Astrocyte (in vitro differentiated cells and primary cell): ENCODE results near the gene GNAI3. TPM values are rescaled to one million over a fixed set of nuclear protein-coding genes. Genes with fewer than 3 reads are reported as not detected.
A peak's percentile ranks its signal among the peaks of the same experiment; 100 is the strongest.

Experiments used
- DNase-seq: peaks from one replicate; pipeline ENCODE4 v3.0.0-alpha.2; 2010; ENCODE audit warnings: low read depth
- FAIRE-seq: peaks from 2 replicates; lab custom pipeline; 2011; peaks lifted over from hg19 to GRCh38; lab: Jason Lieb, UNC
- H2AFZ ChIP-seq: 2 replicates; pipeline ENCODE4 v1.6.0; 2012; ENCODE audit warnings: low read depth, low read length, inconsistent platforms
- H3K27ac ChIP-seq: 2 replicates; pipeline ENCODE4 v1.5.1; 2011; ENCODE audit warnings: low read depth, low read length, inconsistent platforms
- H3K27me3 ChIP-seq: 2 replicates; pipeline ENCODE4 v1.6.0; 2011; ENCODE audit warnings: low read length, inconsistent platforms; ENCODE audit not compliant: insufficient read depth
- H3K36me3 ChIP-seq: 2 replicates; pipeline ENCODE4 v1.5.1; 2011; ENCODE audit warnings: low read length, inconsistent platforms; ENCODE audit not compliant: insufficient read depth
- H3K4me1 ChIP-seq: 2 replicates; pipeline ENCODE4 v1.5.1; 2011; ENCODE audit warnings: low read length, inconsistent platforms; ENCODE audit not compliant: insufficient read depth
- H3K4me2 ChIP-seq: 2 replicates; pipeline ENCODE4 v1.6.0; 2012; ENCODE audit warnings: low read length, inconsistent platforms
- H3K4me3 ChIP-seq: 2 replicates; pipeline ENCODE4 v1.5.1; 2011; ENCODE audit warnings: low read depth, mild to moderate bottlenecking, low read length, inconsistent platforms; ENCODE audit not compliant: insufficient read depth
- H3K79me2 ChIP-seq: 2 replicates; pipeline ENCODE4 v1.6.0; 2012; ENCODE audit warnings: mild to moderate bottlenecking, low read length, inconsistent platforms; ENCODE audit not compliant: insufficient read depth
- H3K9ac ChIP-seq: 2 replicates; pipeline ENCODE4 v1.6.0; 2012; ENCODE audit warnings: mild to moderate bottlenecking, low read length, inconsistent platforms
- H3K9me3 ChIP-seq: 2 replicates; pipeline ENCODE4 v1.5.1; 2012; ENCODE audit warnings: low read depth, mild to moderate bottlenecking, low read length, inconsistent platforms; ENCODE audit not compliant: insufficient read depth
- H4K20me1 ChIP-seq: 2 replicates; pipeline ENCODE4 v1.6.0; 2012; ENCODE audit warnings: low read length, inconsistent platforms; ENCODE audit not compliant: insufficient read depth
- H3K27ac Mint-ChIP-seq: one replicate; pipeline ENCODE4 v1.8.0; 2021; ENCODE audit warnings: mild to moderate bottlenecking, mixed read lengths; ENCODE audit not compliant: unreplicated experiment
- H3K27me3 Mint-ChIP-seq: one replicate; pipeline ENCODE4 v1.8.0; 2021; ENCODE audit warnings: low read depth, mixed read lengths; ENCODE audit not compliant: unreplicated experiment
- H3K36me3 Mint-ChIP-seq: one replicate; pipeline ENCODE4 v1.8.0; 2021; ENCODE audit warnings: low read depth, mixed read lengths; ENCODE audit not compliant: unreplicated experiment
- H3K4me1 Mint-ChIP-seq: one replicate; pipeline ENCODE4 v1.8.0; 2021; ENCODE audit warnings: low read depth, mixed read lengths; ENCODE audit not compliant: unreplicated experiment
- H3K4me3 Mint-ChIP-seq: one replicate; pipeline ENCODE4 v1.8.0; 2021; ENCODE audit warnings: mild to moderate bottlenecking, moderate library complexity, mixed read lengths; ENCODE audit not compliant: unreplicated experiment
- H3K9me3 Mint-ChIP-seq: one replicate; pipeline ENCODE4 v1.8.0; 2021; ENCODE audit warnings: mild to moderate bottlenecking, mixed read lengths; ENCODE audit not compliant: unreplicated experiment
- CTCF ChIP-seq: IDR thresholded peaks from 2 replicates; pipeline ENCODE4 v1.5.1; 2011; ENCODE audit warnings: low read depth, mild to moderate bottlenecking, inconsistent platforms, low read length, moderate library complexity; ENCODE audit not compliant: insufficient read depth
- EZH2 ChIP-seq: IDR thresholded peaks from 2 replicates; pipeline ENCODE4 v1.6.1; 2012; ENCODE audit warnings: mild to moderate bottlenecking, low read length, inconsistent platforms; ENCODE audit not compliant: insufficient read depth
- total RNA-seq: library from RNA; stranded (reverse); gene quantifications from 2 replicates; pipeline ENCODE4 v1.2.1, GENCODE V29; 2021

GNAI3 gene
- total RNA-seq, 1 donor from 2014 or later = 16.1 TPM

DNA sequence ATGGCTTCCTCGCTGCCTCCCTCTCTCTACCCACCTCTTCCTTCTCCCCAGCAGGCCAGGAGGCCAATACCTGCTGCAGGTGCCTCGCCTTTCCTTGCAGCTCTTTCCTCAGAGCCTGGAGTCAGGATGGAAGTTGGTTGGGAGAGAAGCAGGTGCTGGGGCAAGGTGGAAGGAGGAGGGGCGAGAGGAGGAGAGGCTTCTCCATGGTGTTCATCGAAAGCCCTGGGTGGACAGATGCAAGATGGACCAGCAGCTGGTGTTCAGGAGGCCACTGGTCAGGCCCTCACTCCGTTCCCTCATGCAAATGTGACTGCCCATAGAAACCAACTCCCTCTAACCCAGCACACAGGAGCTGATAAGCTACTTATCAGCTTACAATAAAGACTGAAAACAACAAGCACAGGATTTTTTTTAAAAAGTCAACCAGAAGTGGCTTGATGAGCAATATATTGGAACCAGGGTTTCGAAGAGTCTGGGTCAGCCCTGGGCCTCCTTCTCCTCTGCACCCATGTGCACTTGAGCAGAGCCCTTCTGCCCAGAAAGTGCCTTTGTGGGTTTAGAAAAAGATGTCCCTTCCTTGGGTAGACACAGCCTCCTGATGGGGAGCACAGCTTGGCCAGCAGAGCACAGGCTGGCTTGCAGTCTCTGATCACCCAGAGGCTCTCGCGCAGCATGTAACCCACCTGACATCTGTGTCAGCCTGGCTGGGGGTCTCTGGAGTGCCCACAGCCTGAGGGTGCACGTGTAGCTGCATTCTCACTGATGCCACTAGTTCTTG, 90.8 kb downstream of the GNAI3 start:
- H3K4me1 Mint-ChIP-seq = peaks cover 11% of the 10 kb centered on the region
- Histone ChIP-seq H3K9me3 (no peaks in the 10 kb centered on the region), H3K4me1 (peaks cover 12% of the 10 kb centered on the region), H3K27ac (no peak overlapping the region), H3K79me2 (no peaks in the 10 kb centered on the region), H3K4me2 (no peak overlapping the region), H3K27me3 (no peaks in the 10 kb centered on the region), H4K20me1 (no peaks in the 10 kb centered on the region), H2AFZ (no peak overlapping the region), H3K4me3 (no peak overlapping the region), H3K9ac (no peak overlapping the region), H3K36me3 (no peaks in the 10 kb centered on the region)
- no peaks in the 10 kb centered on the region for H3K36me3 Mint-ChIP-seq
- peaks cover 17% of the 10 kb centered on the region for H3K27me3 Mint-ChIP-seq
- TF ChIP-seq CTCF (no peak), EZH2 (no peak)
- H3K27ac Mint-ChIP-seq = no peak overlapping the region
- FAIRE-seq (no peak), DNase-seq (no peak)
- no peak overlapping the region for H3K4me3 Mint-ChIP-seq
- no peaks in the 10 kb centered on the region for H3K9me3 Mint-ChIP-seq

DNA sequence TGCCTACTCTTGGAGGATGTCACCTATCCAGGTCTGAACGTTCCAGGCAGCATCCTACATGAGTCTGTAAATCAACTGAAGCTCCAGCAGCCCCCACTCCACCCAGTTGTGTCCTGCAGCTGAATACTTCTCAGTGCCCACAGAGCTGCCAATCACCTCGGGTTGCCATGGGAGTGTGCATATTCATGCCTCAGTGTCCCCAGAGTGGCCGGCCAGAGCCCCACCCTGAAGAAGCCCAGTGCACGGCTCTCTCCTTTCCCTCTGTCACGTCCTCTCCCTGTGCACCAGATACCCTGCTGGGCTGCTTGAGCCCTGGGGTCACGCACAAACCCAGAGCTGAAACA, 91.4 kb downstream of the GNAI3 start:
- Histone ChIP-seq H3K27me3 (no peaks in the 10 kb centered on the region), H3K9ac (no peak overlapping the region), H3K27ac (no peak overlapping the region), H4K20me1 (no peaks in the 10 kb centered on the region), H3K79me2 (no peaks in the 10 kb centered on the region), H2AFZ (no peak overlapping the region), H3K4me3 (no peak overlapping the region), H3K4me2 (no peak overlapping the region), H3K4me1 (peaks cover 12% of the 10 kb centered on the region), H3K36me3 (no peaks in the 10 kb centered on the region), H3K9me3 (no peaks in the 10 kb centered on the region)
- FAIRE-seq (no peak), DNase-seq (no peak)
- no peaks in the 10 kb centered on the region for H3K9me3 Mint-ChIP-seq
- H3K36me3 Mint-ChIP-seq = no peaks in the 10 kb centered on the region
- TF ChIP-seq EZH2 = no peak
- no peak for TF ChIP-seq CTCF
- peaks cover 17% of the 10 kb centered on the region for H3K27me3 Mint-ChIP-seq
- peaks cover 11% of the 10 kb centered on the region for H3K4me1 Mint-ChIP-seq
- H3K4me3 Mint-ChIP-seq = no peak overlapping the region
- no peak overlapping the region for H3K27ac Mint-ChIP-seq

GRCh38 chr1:109640285-109640865, 92.0 kb downstream of the GNAI3 start:
- H3K36me3 Mint-ChIP-seq = no peaks in the 10 kb centered on the region
- H3K4me3 Mint-ChIP-seq = no peak overlapping the region
- peaks cover 12% of the 10 kb centered on the region for H3K4me1 ChIP-seq
- no peaks in the 10 kb centered on the region for H3K27me3 ChIP-seq
- DNase-seq (no peak), FAIRE-seq (no peak)
- peaks cover 17% of the 10 kb centered on the region for H3K27me3 Mint-ChIP-seq
- no peaks in the 10 kb centered on the region for H3K9me3 ChIP-seq
- peak overlapping the region; percentile 2 for H2AFZ ChIP-seq
- H3K27ac ChIP-seq = no peak overlapping the region
- no peak for TF ChIP-seq EZH2
- TF ChIP-seq CTCF = peak; percentile 80
- H3K4me2 ChIP-seq = no peak overlapping the region
- H4K20me1 ChIP-seq = no peaks in the 10 kb centered on the region
- no peak overlapping the region for H3K9ac ChIP-seq
- H3K27ac Mint-ChIP-seq = no peak overlapping the region
- peaks cover 11% of the 10 kb centered on the region for H3K4me1 Mint-ChIP-seq
- H3K9me3 Mint-ChIP-seq = no peaks in the 10 kb centered on the region
- H3K4me3 ChIP-seq = no peak overlapping the region
- no peaks in the 10 kb centered on the region for H3K36me3 ChIP-seq
- no peaks in the 10 kb centered on the region for H3K79me2 ChIP-seq
